ENCODE data around the gene FMOD. TPM values are rescaled to one million over a fixed set of nuclear protein-coding genes. Genes with fewer than 3 reads are reported as not detected.

The FMOD gene
- polyA plus RNA-seq, 1 experiment, result 5.4 TPM

DNA sequence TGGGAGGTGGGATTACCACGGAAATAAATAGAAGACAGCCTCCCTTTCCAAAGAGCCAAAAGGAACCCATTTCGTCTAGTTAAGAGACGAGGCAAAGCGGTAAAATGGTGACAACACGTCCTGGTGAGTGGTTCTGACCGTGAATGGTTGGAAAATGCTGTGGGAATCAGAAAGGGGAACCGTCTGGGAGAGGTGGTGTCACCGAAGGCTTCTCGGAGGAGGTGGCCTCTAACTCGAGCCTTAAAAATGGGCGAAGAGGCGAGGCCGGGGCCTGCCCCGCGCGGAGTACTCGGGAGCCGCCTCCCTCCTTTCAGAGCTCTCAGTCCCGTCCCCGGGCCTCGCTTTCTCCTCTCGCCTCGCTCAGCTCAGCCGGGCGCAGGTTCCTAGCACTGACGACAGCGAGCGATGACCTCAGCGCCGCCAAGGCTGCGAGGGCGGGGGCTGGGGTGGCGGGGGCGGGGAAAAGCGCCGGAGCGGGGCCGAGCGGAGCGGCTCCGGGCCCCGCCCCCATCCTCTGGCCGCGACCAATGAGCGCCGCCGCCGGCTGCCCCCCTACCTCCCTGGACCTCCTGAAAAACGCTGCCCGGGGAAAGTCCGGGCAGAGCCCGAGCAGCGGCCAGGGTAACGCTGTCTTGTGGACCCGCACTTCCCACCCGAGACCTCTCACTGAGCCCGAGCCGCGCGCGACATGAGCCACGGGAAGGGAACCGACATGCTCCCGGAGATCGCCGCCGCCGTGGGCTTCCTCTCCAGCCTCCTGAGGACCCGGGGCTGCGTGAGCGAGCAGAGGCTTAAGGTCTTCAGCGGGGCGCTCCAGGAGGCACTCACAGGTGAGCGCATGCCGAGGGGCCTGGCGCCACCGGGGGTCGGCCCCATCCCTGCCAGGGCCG is 45.8 kb downstream of the FMOD start, which contains the start of gene BTG2:
TSS of gene BTG2 (plus strand) at position 601 of the 890 bp plus-strand sequence. CDS start at position 689, 88 bp downstream.
- peaks cover 6% of the 10 kb centered on the region; the same call in 1 of the 2 replicates for H3K9me3 ChIP-seq (ENCODE audit: control insufficient read depth, insufficient read depth, low read length)
- TF ChIP-seq, protein P1, sequence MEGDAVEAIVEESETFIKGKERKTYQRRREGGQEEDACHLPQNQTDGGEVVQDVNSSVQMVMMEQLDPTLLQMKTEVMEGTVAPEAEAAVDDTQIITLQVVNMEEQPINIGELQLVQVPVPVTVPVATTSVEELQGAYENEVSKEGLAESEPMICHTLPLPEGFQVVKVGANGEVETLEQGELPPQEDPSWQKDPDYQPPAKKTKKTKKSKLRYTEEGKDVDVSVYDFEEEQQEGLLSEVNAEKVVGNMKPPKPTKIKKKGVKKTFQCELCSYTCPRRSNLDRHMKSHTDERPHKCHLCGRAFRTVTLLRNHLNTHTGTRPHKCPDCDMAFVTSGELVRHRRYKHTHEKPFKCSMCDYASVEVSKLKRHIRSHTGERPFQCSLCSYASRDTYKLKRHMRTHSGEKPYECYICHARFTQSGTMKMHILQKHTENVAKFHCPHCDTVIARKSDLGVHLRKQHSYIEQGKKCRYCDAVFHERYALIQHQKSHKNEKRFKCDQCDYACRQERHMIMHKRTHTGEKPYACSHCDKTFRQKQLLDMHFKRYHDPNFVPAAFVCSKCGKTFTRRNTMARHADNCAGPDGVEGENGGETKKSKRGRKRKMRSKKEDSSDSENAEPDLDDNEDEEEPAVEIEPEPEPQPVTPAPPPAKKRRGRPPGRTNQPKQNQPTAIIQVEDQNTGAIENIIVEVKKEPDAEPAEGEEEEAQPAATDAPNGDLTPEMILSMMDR (IDR thresholded peaks at IDR 0.05; ENCODE audit: low read depth, low read length), result no peak
- peak within 1 kb of the TSS; percentile 68 for H3K27ac ChIP-seq (ENCODE audit: low read depth, low read length)
- peak; percentile 61 for DNase-seq (ENCODE audit: low read depth, low spot score)
- CTCF ChIA-PET, result interaction anchor here (0.8 to 1.3 kb wide), 2 partner anchors 38 to 135 kb away, joined by 3 to 7 read pairs; no protein-coding TSS in a partner anchor
- H3K4me3 ChIP-seq (ENCODE audit: low read depth, low read length), result peak within 1 kb of the TSS; percentile 87
- POLR2A ChIA-PET, result interaction anchor here (0.6 to 2.5 kb wide), 7 partner anchors 10 to 32 kb away, joined by 3 to 12 read pairs (median 3); no protein-coding TSS in a partner anchor
- H3K27me3 ChIP-seq (ENCODE audit: control insufficient read depth, insufficient read depth, low read length), result peaks cover 19% of the 10 kb centered on the region

DNA sequence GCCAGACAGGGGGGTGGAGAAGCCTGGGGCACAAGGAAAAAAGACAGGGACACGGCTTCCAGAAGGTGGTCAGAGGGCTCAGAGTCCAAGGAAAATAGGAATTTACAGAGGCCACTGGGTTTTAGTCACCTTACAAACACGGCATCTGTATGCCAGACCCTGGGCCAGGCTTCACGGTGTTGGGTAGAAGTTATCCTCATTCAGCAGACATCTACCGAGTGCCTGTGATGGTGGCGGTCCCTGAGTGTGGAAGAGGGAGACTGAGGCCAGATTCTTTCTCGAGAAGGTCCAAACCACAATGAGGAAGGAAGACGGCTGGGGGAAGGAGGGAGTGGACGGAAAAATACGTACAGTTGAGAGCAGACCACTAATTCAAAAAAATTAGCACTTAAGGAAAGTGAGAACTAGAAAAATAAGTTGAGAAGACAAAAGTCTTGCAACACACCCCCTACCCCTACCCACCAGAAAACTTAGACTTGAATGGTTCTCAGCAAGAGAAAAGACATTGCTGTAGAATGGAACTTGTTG is 46.5 kb downstream of the FMOD start:
- peaks cover 6% of the 10 kb centered on the region; the same call in 1 of the 2 replicates for H3K9me3 ChIP-seq (ENCODE audit: control insufficient read depth, insufficient read depth, low read length)
- no peak overlapping the region for H3K4me3 ChIP-seq (ENCODE audit: low read depth, low read length)
- no peak for DNase-seq (ENCODE audit: low read depth, low spot score)
- ChIA-PET CTCF (interaction anchor here (0.8 kb wide), 1 partner anchor 37 kb away, joined by 7 read pairs; no protein-coding TSS in a partner anchor), POLR2A (interaction anchor here (0.6 to 2.5 kb wide), 5 partner anchors 12 to 31 kb away, joined by 3 to 12 read pairs (median 3); no protein-coding TSS in a partner anchor)
- H3K27me3 ChIP-seq (ENCODE audit: control insufficient read depth, insufficient read depth, low read length), result peaks cover 23% of the 10 kb centered on the region
- no peak overlapping the region for H3K27ac ChIP-seq (ENCODE audit: low read depth, low read length)
- TF ChIP-seq, protein P1 (IDR thresholded peaks at IDR 0.05; ENCODE audit: low read depth, low read length), result no peak

DNA sequence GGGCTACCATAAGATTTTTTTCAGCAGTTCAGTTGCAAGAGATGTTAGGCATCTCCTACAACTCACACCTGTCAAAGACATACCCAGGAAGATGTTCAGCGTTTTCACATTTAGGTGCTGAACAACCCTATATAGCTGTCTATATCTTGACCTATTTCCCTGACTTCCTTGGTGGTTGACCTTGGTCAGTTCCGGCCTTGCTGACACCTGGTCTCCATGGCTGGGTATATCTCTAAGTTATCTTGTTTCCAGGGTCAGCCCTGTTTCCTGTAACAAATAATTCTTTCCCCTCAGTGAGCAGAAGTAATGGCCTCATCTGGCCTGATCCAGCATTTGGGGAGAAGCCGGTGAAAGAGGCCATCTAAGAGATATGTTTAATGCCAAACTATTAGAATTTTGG is 48.0 kb downstream of the FMOD start:
- CTCF ChIA-PET, result no interaction called here
- Histone ChIP-seq H3K27me3 (ENCODE audit: control insufficient read depth, insufficient read depth, low read length) (peaks cover 27% of the 10 kb centered on the region), H3K9me3 (ENCODE audit: control insufficient read depth, insufficient read depth, low read length) (peaks cover 6% of the 10 kb centered on the region; the same call in 1 of the 2 replicates), H3K4me3 (ENCODE audit: low read depth, low read length) (no peak overlapping the region), H3K27ac (ENCODE audit: low read depth, low read length) (no peak overlapping the region)
- POLR2A ChIA-PET, result interaction anchor here (0.6 kb wide), 1 partner anchor 10 kb away, joined by 3 read pairs; no protein-coding TSS in a partner anchor
- TF ChIP-seq, protein P1 (IDR thresholded peaks at IDR 0.05; ENCODE audit: low read depth, low read length), result no peak
- no peak for DNase-seq (ENCODE audit: low read depth, low spot score)

DNA sequence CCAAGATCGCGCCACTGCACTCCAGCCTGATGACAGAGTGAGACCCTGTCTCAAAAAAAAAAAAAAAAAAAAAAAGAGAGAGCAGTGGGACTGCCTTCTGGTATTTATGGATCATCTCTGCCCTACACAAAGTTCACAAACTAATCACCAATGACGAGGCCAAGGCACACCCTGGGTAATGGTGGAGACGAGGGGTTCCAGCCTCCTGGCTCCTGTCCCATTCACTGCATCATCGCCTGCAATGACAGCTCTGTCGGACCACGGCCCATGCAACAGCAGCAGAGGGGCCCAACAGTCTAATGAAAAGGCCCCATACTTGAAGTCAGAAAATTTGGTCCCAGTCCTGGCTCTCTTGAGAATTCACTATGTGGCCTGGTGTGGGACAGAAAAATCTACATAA is 48.5 kb downstream of the FMOD start:
- H3K27me3 ChIP-seq (ENCODE audit: control insufficient read depth, insufficient read depth, low read length), result peaks cover 30% of the 10 kb centered on the region
- CTCF ChIA-PET, result interaction anchor here (0.7 kb wide), 1 partner anchor 1442 kb away, joined by 5 read pairs; no protein-coding TSS in a partner anchor
- no peak overlapping the region for H3K4me3 ChIP-seq (ENCODE audit: low read depth, low read length)
- H3K9me3 ChIP-seq (ENCODE audit: control insufficient read depth, insufficient read depth, low read length), result peaks cover 6% of the 10 kb centered on the region; the same call in 1 of the 2 replicates
- DNase-seq (ENCODE audit: low read depth, low spot score), result no peak
- POLR2A ChIA-PET, result interaction anchor here (0.6 kb wide), 1 partner anchor 10 kb away, joined by 3 read pairs; no protein-coding TSS in a partner anchor
- TF ChIP-seq, protein P1 (IDR thresholded peaks at IDR 0.05; ENCODE audit: low read depth, low read length), result no peak
- no peak overlapping the region for H3K27ac ChIP-seq (ENCODE audit: low read depth, low read length)
